ENCODE data around the gene FAM180B.

FAM180B gene

DNA sequence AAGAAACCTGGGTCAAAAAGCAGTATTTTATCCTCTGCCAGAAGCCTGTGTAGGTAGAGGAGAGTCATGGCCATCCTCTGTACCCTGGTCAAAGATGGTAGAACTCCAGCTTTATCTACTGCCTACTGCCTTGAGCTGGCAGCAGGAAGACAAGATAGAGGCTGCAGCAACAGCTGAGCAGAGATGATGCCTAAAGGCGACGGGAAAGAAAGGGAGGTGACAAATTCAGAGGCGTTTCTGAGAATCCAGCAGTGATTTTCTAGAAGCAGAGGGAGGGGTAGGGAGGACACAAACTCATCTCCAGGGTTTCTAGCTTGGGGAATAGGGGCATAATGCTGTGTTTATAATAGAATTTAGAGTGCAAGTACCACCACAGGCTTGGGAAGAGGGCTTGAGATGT lies 23.2 kb downstream of the FAM180B start:
- H3K27ac ChIP-seq (ENCODE audit: extremely low read depth, low read depth, low read length), result no peak overlapping the region
- TF ChIP-seq WT1 (tag by site-specific recombination; IDR thresholded peaks at IDR 0.05) (no peak), ZNF155 (tag by site-specific recombination; IDR thresholded peaks at IDR 0.05) (no peak), ZNF621 (tag by site-specific recombination; IDR thresholded peaks at IDR 0.05) (no peak), ZNF837 (tag by site-specific recombination; IDR thresholded peaks at IDR 0.05) (no peak)
- POLR2A ChIA-PET, result interaction anchor here (1.0 kb wide), 1 partner anchor 11 kb away, joined by 3 read pairs; no protein-coding TSS in a partner anchor
- H3K4me1 ChIP-seq (ENCODE audit: control insufficient read depth, insufficient read depth, low read length), result no peaks in the 10 kb centered on the region
- peaks cover 0 to 15% of the 10 kb centered on the region in 2 experiments; a peak in 2 of 3 replicates for H3K36me3 ChIP-seq (ENCODE audit: control insufficient read depth in 2 of 2, insufficient read depth in 1 of 2, low read length in 2 of 2)
- CTCF ChIA-PET, result interaction anchor here (0.6 kb wide), 1 partner anchor 151 kb away, joined by 3 read pairs; no protein-coding TSS in a partner anchor
- H3K9me3 ChIP-seq (ENCODE audit: control insufficient read depth, insufficient read depth, low read depth, low read length), result no peaks in the 10 kb centered on the region
- H3K4me3 ChIP-seq (ENCODE audit: low read depth, low read length), result no peak overlapping the region

DNA sequence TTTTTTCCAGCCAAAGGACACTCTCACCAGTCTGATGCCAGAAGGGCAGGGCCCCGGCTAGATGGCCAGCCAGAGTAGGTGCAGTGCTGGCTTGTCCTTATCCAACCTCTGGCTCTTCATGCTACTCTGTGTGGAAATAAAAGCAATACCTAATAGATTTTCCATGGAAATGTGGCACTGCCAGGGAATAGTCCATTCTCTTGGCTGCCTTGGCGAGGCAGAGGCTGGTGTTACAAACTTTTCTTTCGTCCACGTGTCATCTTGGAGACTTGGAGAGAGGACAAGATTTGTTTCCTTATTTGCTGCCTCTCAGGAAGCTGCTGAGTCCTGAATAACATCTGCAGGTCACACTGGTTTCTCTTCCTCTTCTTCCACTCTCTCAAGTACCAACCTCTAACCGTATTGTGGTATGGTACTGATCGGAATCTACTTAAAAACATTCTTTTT lies 24.9 kb downstream of the FAM180B start:
- Histone ChIP-seq H3K4me3 (ENCODE audit: low read depth, low read length) (no peak overlapping the region), H3K4me1 (ENCODE audit: control insufficient read depth, insufficient read depth, low read length) (no peaks in the 10 kb centered on the region), H3K27ac (ENCODE audit: extremely low read depth, low read depth, low read length) (no peak overlapping the region), H3K9me3 (ENCODE audit: control insufficient read depth, insufficient read depth, low read depth, low read length) (no peaks in the 10 kb centered on the region), H3K36me3 (ENCODE audit: control insufficient read depth in 2 of 2, insufficient read depth in 1 of 2, low read length in 2 of 2) (peaks cover 0 to 18% of the 10 kb centered on the region in 2 experiments; a peak in 2 of 3 replicates)
- POLR2A ChIA-PET, result no interaction called here
- CTCF ChIA-PET, result no interaction called here
- TF ChIP-seq, protein P1, sequence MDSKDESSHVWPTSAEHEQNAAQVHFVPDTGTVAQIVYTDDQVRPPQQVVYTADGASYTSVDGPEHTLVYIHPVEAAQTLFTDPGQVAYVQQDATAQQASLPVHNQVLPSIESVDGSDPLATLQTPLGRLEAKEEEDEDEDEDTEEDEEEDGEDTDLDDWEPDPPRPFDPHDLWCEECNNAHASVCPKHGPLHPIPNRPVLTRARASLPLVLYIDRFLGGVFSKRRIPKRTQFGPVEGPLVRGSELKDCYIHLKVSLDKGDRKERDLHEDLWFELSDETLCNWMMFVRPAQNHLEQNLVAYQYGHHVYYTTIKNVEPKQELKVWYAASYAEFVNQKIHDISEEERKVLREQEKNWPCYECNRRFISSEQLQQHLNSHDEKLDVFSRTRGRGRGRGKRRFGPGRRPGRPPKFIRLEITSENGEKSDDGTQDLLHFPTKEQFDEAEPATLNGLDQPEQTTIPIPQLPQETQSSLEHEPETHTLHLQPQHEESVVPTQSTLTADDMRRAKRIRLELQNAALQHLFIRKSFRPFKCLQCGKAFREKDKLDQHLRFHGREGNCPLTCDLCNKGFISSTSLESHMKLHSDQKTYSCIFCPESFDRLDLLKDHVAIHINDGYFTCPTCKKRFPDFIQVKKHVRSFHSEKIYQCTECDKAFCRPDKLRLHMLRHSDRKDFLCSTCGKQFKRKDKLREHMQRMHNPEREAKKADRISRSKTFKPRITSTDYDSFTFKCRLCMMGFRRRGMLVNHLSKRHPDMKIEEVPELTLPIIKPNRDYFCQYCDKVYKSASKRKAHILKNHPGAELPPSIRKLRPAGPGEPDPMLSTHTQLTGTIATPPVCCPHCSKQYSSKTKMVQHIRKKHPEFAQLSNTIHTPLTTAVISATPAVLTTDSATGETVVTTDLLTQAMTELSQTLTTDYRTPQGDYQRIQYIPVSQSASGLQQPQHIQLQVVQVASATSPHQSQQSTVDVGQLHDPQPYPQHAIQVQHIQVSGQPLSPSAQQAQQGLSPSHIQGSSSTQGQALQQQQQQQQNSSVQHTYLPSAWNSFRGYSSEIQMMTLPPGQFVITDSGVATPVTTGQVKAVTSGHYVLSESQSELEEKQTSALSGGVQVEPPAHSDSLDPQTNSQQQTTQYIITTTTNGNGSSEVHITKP (tag by site-specific recombination; IDR thresholded peaks at IDR 0.05), result no peak
- TF ChIP-seq GLIS1 (tag by site-specific recombination; IDR thresholded peaks at IDR 0.05) (no peak), ZSCAN23 (tag by site-specific recombination; IDR thresholded peaks at IDR 0.05) (no peak), PRDM1 (tag by site-specific recombination; IDR thresholded peaks at IDR 0.05) (no peak), ZNF19 (tag by site-specific recombination; IDR thresholded peaks at IDR 0.05; ENCODE audit: low read depth) (no peak), HOXA7 (CRISPR knock-in tag; IDR thresholded peaks at IDR 0.05; ENCODE audit: borderline replicate concordance) (no peak), ZNF266 (tag by site-specific recombination; IDR thresholded peaks at IDR 0.05; ENCODE audit: low read depth) (no peak), IKZF3 (tag by site-specific recombination; IDR thresholded peaks at IDR 0.05) (no peak), TCF7L2 (IDR thresholded peaks at IDR 0.05; ENCODE audit: borderline replicate concordance, low read depth, low read length) (no peak), ZNF660 (tag by site-specific recombination; IDR thresholded peaks at IDR 0.05) (no peak), ZNF623 (tag by site-specific recombination; IDR thresholded peaks at IDR 0.05) (no peak), ZNF146 (tag by site-specific recombination; IDR thresholded peaks at IDR 0.05) (no peak), ZSCAN30 (tag by site-specific recombination; IDR thresholded peaks at IDR 0.05) (no peak), FEZF1 (tag by site-specific recombination; IDR thresholded peaks at IDR 0.05) (no peak), EGR2 (tag by site-specific recombination; IDR thresholded peaks at IDR 0.05; ENCODE audit: low read depth) (no peak), ZNF544 (tag by site-specific recombination; IDR thresholded peaks at IDR 0.05) (no peak), BCL11A (tag by site-specific recombination; IDR thresholded peaks at IDR 0.05; ENCODE audit: low read depth) (no peak), ZNF830 (tag by site-specific recombination; IDR thresholded peaks at IDR 0.05; ENCODE audit: low read depth) (no peak)
- TF ChIP-seq, protein P2, sequence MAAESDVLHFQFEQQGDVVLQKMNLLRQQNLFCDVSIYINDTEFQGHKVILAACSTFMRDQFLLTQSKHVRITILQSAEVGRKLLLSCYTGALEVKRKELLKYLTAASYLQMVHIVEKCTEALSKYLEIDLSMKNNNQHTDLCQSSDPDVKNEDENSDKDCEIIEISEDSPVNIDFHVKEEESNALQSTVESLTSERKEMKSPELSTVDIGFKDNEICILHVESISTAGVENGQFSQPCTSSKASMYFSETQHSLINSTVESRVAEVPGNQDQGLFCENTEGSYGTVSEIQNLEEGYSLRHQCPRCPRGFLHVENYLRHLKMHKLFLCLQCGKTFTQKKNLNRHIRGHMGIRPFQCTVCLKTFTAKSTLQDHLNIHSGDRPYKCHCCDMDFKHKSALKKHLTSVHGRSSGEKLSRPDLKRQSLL (tag by site-specific recombination; IDR thresholded peaks at IDR 0.05), result no peak

All from HEK293 (cell line).